ENCODE data around the gene SYT1. TPM values are rescaled to one million over a fixed set of nuclear protein-coding genes. Genes with fewer than 3 reads are reported as not detected.

SYT1 gene
- total RNA-seq, 1 experiment from 2014 or later = 80.9 TPM

DNA sequence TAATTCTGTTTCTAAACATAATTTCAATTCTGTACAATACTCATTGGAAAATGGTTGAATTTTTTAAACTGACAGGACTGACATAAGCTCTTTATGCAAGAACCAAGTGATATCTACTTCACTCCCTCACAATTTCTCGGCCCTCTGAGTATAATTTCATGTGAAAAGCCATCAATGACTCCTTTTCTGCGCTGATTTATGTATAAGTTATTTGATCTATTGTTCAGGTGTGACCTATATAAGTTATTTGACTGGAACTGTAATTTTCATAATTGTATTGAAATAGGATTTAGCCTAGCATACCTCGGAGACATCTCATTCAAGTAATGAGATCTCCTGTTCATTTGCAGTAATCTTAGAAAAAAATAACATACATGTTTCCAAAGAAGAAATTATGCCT, 184.4 kb downstream of the SYT1 start:
- Histone ChIP-seq H3K27ac (ENCODE audit: low read depth, low read length, poor library complexity, severe bottlenecking) (no peak overlapping the region), H3K4me3 (ENCODE audit: low read depth, low read length, poor library complexity, severe bottlenecking) (no peak overlapping the region), H3K9me3 (ENCODE audit: low read depth, low read length, poor library complexity, severe bottlenecking) (no peaks in the 10 kb centered on the region), H3K36me3 (ENCODE audit: insufficient read depth, low read length, poor library complexity, severe bottlenecking) (peaks cover 21% of the 10 kb centered on the region), H3K27me3 (replicated peaks; ENCODE audit: insufficient read depth, low read depth, low read length, poor library complexity) (no peaks in the 10 kb centered on the region), H3K4me1 (ENCODE audit: insufficient read depth, low read length, poor library complexity, severe bottlenecking) (peaks cover under 1% of the 10 kb centered on the region)
- TF ChIP-seq, protein P1, sequence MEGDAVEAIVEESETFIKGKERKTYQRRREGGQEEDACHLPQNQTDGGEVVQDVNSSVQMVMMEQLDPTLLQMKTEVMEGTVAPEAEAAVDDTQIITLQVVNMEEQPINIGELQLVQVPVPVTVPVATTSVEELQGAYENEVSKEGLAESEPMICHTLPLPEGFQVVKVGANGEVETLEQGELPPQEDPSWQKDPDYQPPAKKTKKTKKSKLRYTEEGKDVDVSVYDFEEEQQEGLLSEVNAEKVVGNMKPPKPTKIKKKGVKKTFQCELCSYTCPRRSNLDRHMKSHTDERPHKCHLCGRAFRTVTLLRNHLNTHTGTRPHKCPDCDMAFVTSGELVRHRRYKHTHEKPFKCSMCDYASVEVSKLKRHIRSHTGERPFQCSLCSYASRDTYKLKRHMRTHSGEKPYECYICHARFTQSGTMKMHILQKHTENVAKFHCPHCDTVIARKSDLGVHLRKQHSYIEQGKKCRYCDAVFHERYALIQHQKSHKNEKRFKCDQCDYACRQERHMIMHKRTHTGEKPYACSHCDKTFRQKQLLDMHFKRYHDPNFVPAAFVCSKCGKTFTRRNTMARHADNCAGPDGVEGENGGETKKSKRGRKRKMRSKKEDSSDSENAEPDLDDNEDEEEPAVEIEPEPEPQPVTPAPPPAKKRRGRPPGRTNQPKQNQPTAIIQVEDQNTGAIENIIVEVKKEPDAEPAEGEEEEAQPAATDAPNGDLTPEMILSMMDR (conservative IDR thresholded peaks at IDR 0.05; ENCODE audit: low read depth, low read length) = no peak
- no peak for TF ChIP-seq EZH2 (IDR thresholded peaks at IDR 0.05; ENCODE audit: borderline replicate concordance, low read depth, low read length, poor library complexity, severe bottlenecking)
- intact Hi-C loops (cut with micrococcal nuclease; ENCODE audit: unreplicated experiment) = no loop called here
- CTCF ChIA-PET = no interaction called here
- no TSS peak for BruUV-seq (replicated peaks)
- POLR2A ChIA-PET (ENCODE audit: low non-redundant PET) = interaction anchor here (0.6 kb wide), 1 partner anchor 144 kb away, joined by 3 read pairs; no protein-coding TSS in a partner anchor
- DNase-seq (ENCODE audit: low spot score) = no peak

DNA sequence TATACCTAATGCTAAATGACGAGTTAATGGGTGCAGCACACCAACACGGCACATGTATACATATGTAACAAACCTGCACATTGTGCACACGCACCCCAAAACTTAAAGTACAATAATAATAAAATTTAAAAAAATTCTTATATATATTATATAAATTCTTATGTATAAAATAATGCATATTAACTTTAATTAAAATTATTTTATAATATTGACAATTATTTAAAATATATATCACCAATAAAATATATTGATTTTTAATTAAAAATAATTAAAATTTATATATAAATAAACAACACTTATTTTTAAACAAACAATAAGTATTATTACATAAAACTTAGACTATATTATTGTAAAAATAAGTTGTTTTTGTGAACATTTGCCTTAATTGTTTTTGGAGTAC, 188.8 kb downstream of the SYT1 start:
- ChIA-PET POLR2A (ENCODE audit: low non-redundant PET) (no interaction called here), CTCF (no interaction called here)
- H3K4me3 ChIP-seq (ENCODE audit: low read depth, low read length, poor library complexity, severe bottlenecking) = no peak overlapping the region
- TF ChIP-seq, protein P1 (conservative IDR thresholded peaks at IDR 0.05; ENCODE audit: low read depth, low read length) = no peak
- TF ChIP-seq EZH2 (IDR thresholded peaks at IDR 0.05; ENCODE audit: borderline replicate concordance, low read depth, low read length, poor library complexity, severe bottlenecking) = no peak
- peaks cover 17% of the 10 kb centered on the region for H3K36me3 ChIP-seq (ENCODE audit: insufficient read depth, low read length, poor library complexity, severe bottlenecking)
- intact Hi-C loops (cut with micrococcal nuclease; ENCODE audit: unreplicated experiment) = no loop called here
- peaks cover 16% of the 10 kb centered on the region for H3K4me1 ChIP-seq (ENCODE audit: insufficient read depth, low read length, poor library complexity, severe bottlenecking)
- no TSS peak for BruUV-seq (replicated peaks)
- no peak for DNase-seq (ENCODE audit: low spot score)
- H3K27ac ChIP-seq (ENCODE audit: low read depth, low read length, poor library complexity, severe bottlenecking) = no peak overlapping the region
- H3K9me3 ChIP-seq (ENCODE audit: low read depth, low read length, poor library complexity, severe bottlenecking) = no peaks in the 10 kb centered on the region
- no peaks in the 10 kb centered on the region for H3K27me3 ChIP-seq (replicated peaks; ENCODE audit: insufficient read depth, low read depth, low read length, poor library complexity)

DNA sequence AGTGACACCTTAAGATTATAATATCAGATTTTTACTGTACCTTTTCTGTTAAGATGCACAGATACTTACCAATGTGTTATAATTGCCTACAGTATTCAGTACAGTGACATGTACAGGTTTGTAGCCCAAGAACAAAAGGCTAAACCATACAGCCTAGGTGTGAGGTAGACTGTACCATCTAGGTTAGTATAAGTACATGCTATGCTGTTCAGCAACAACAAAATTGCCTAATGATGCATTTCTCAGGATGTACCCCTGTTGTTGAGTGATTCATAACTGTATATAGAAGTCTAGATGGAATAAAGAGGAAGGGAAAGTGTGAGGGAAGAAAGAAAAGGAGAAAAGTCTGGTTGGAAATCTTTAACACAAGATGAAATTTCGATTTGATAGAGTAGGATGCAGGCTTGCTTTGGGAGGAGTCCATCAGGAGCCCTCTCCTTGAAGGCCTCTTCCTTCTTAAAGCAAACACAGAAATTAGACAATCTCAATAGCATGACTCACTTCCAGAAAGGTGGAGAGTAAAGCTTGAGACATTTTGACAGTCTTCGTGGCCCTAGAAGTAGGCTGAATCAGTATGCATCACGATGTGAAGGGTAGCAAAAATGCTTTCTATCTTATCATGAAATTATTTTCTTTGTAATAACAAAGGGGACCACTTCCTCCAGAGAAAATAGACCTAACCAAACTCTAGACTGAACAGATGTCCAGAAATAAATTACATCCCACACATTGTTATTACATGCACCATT, 191.5 kb downstream of the SYT1 start:
- H3K27ac ChIP-seq (ENCODE audit: low read depth, low read length, poor library complexity, severe bottlenecking) = no peak overlapping the region
- intact Hi-C loops (cut with micrococcal nuclease; ENCODE audit: unreplicated experiment) = no loop called here
- H3K4me1 ChIP-seq (ENCODE audit: insufficient read depth, low read length, poor library complexity, severe bottlenecking) = peaks cover 19% of the 10 kb centered on the region
- H3K27me3 ChIP-seq (replicated peaks; ENCODE audit: insufficient read depth, low read depth, low read length, poor library complexity) = no peaks in the 10 kb centered on the region
- ChIA-PET POLR2A (ENCODE audit: low non-redundant PET) (no interaction called here), CTCF (no interaction called here)
- no peaks in the 10 kb centered on the region for H3K9me3 ChIP-seq (ENCODE audit: low read depth, low read length, poor library complexity, severe bottlenecking)
- BruUV-seq (replicated peaks) = no TSS peak
- TF ChIP-seq, protein P1 (conservative IDR thresholded peaks at IDR 0.05; ENCODE audit: low read depth, low read length) = no peak
- TF ChIP-seq EZH2 (IDR thresholded peaks at IDR 0.05; ENCODE audit: borderline replicate concordance, low read depth, low read length, poor library complexity, severe bottlenecking) = no peak
- DNase-seq (ENCODE audit: low spot score) = peak; percentile 42
- H3K36me3 ChIP-seq (ENCODE audit: insufficient read depth, low read length, poor library complexity, severe bottlenecking) = peaks cover 5% of the 10 kb centered on the region
- no peak overlapping the region for H3K4me3 ChIP-seq (ENCODE audit: low read depth, low read length, poor library complexity, severe bottlenecking)

Measured in A673 (cell line).